Measurements from ENCODE around the gene POLG.

- no peak for TF ChIP-seq POLR2A (IDR thresholded peaks at IDR 0.05; ENCODE audit: low read length)
- TF ChIP-seq GATA1 (IDR thresholded peaks at IDR 0.05; ENCODE audit: low read depth, low read length): no peak
Measured at GRCh38 chr15:89371228-89372044, 36.8 kb upstream of the POLG start.

Measured in erythroblast (primary cell).